Measurements from ENCODE around the gene REST. TPM values are rescaled to one million over a fixed set of nuclear protein-coding genes. Genes with fewer than 3 reads are reported as not detected.

Gene REST
- total RNA-seq, 1 experiment from 2014 or later: 98.1 TPM

DNA sequence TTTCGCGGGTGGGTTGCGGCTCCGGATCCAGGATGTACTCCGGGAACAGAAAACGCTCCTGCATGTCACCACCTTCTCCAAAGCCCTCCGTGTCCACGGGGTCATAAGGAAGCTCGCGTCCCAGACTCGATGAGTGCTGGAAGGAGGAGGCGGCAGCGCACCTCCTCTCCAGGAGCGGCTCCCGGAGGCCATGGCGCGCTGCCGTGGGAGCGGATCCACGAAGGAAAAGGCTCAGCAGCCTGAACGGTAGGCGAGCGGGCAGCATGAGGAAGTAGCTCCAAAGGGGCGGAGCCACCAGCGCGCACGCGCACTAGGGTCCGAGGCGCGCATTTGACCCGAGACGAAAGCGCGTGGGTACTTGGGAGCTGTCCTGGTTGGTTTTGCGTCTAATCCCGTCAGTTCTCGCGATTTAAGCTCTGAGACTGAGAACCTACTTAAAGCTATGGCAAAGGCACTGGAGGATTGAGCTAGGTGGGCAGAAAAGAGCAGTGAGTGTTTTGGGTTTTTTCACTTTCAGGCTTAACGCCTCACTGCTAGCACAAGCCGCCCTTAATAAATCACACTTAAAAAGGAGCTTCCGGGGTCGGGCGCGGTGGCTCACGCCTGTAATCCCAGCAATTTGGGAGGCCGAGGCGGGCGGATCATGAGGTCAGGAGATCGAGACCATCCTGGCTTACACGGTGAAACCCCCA is 69.8 kb downstream of the REST start, which contains the start of gene NOA1:
Gene NOA1, minus strand, starts transcription at position 286 of the 692 bp plus-strand sequence. Its CDS starts 21 bp downstream, at position 265.
- peaks cover 18 to 30% (median 24%) of the 10 kb centered on the region in 3 experiments for H3K36me3 Mint-ChIP-seq (ENCODE audit: insufficient read depth in 1 of 3, low read depth in 3 of 3)
- peak within 1 kb of the TSS; percentile 100 for H3K4me3 Mint-ChIP-seq
- Histone ChIP-seq H3K9ac (ENCODE audit: extremely low read depth, insufficient read length, low read length) (peak within 1 kb of the TSS; percentile 78), H2AK5ac (ENCODE audit: insufficient read length, low read length) (no peak within 1 kb of the TSS), H3K4ac (ENCODE audit: low read depth, low read length) (no peak within 1 kb of the TSS), H4K8ac (replicated peaks; ENCODE audit: insufficient read length, low read depth, low read length) (no peak within 1 kb of the TSS), H3K4me1 (ENCODE audit: insufficient read depth, low read length) (no peaks in the 10 kb centered on the region; the same call in 1 of the 2 replicates), H2BK20ac (ENCODE audit: low read depth, low read length, poor library complexity, severe bottlenecking) (no peak within 1 kb of the TSS), H2BK12ac (ENCODE audit: insufficient read length, low read depth, low read length) (no peak within 1 kb of the TSS), H3T11ph (ENCODE audit: low read length) (no peak within 1 kb of the TSS), H3K9me3 (ENCODE audit: control insufficient read depth, low read depth, low read length) (no peaks in the 10 kb centered on the region), H3K14ac (ENCODE audit: insufficient read depth, low read length) (peak within 1 kb of the TSS; percentile 26; the same call in 1 of the 2 replicates), H3K23ac (ENCODE audit: insufficient read length, low read depth, low read length) (no peak within 1 kb of the TSS), H3K23me2 (ENCODE audit: insufficient read length, low read depth, low read length, poor library complexity, severe bottlenecking) (peaks cover 11% of the 10 kb centered on the region), H3K56ac (ENCODE audit: insufficient read length, low read depth, low read length) (no peak within 1 kb of the TSS), H2BK5ac (ENCODE audit: insufficient read length, low read length) (no peak within 1 kb of the TSS), H3K27ac (ENCODE audit: insufficient read length, low read depth, low read length) (no peak within 1 kb of the TSS), H4K5ac (ENCODE audit: insufficient read length, low read depth, low read length) (no peak within 1 kb of the TSS), H2AFZ (ENCODE audit: low read length) (no peak within 1 kb of the TSS), H2BK120ac (ENCODE audit: low read depth, low read length, poor library complexity, severe bottlenecking) (no peak within 1 kb of the TSS), H3K18ac (ENCODE audit: insufficient read length, low read depth, low read length) (no peak within 1 kb of the TSS), H3K79me1 (ENCODE audit: insufficient read depth, low read depth, low read length, poor library complexity, severe bottlenecking) (no peaks in the 10 kb centered on the region), H2BK15ac (ENCODE audit: low read depth, low read length) (no peak within 1 kb of the TSS), H3K27me3 (ENCODE audit: insufficient read depth, low read length) (no peaks in the 10 kb centered on the region), H3K4me2 (ENCODE audit: insufficient read depth, insufficient read length, low read length) (peak within 1 kb of the TSS; percentile 92), H4K91ac (ENCODE audit: insufficient read length, low read depth, low read length) (no peak within 1 kb of the TSS), H4K20me1 (ENCODE audit: control insufficient read depth, insufficient read depth, insufficient read length) (no peaks in the 10 kb centered on the region), H3K79me2 (ENCODE audit: insufficient read depth, low read length) (peaks cover 40% of the 10 kb centered on the region; the same call in 1 of the 2 replicates)
- H3K9me3 Mint-ChIP-seq: no peaks in the 10 kb centered on the region; a peak in 3 of 5 replicates
- TF ChIP-seq CTCF (conservative IDR thresholded peaks at IDR 0.05): no peak
- no CpG with 5 or more reads among the region's 51 CpGs for WGBS (ENCODE audit: extremely low coverage, insufficient read length, low lambda C conversion rate)
- peak; percentile 98 for DNase-seq
- H3K27ac Mint-ChIP-seq: peak within 1 kb of the TSS; percentile 96 to 99 (median 99)
- peaks cover 17 to 19% of the 10 kb centered on the region in 2 experiments for H3K4me1 Mint-ChIP-seq
- no peaks in the 10 kb centered on the region for H3K27me3 Mint-ChIP-seq (ENCODE audit: low read depth)

Data from H9 (cell line).